MCF 10A (cell line): Measurements from ENCODE around the gene MEPE. TPM values are rescaled to one million over a fixed set of nuclear protein-coding genes. Genes with fewer than 3 reads are reported as not detected.

Experiments
- BruUV-seq: library from RNA; stranded (reverse); fragments of 400-500 nt; replicated peaks from 2 replicates; lab custom pipeline; 2021; lab: Mats Ljungman, UMichigan
- CTCF ChIA-PET: fragments of 300-600 bp; sonication (Branson Sonifier 250); formaldehyde crosslinking; extraction: SDS; loops from one replicate; lab custom pipeline; 2021; ENCODE audit warnings: antibody characterized with exemption, inconsistent platforms; lab: Yijun Ruan, JAX
- POLR2A ChIA-PET: fragments of 300-600, 350-650 bp; sonication (Branson Sonifier 250); formaldehyde crosslinking; extraction: SDS; loops from one replicate; lab custom pipeline; 2020; ENCODE audit warnings: antibody characterized with exemption, inconsistent platforms; lab: Yijun Ruan, JAX
- DNase-seq: peaks from one replicate; pipeline ENCODE4 v3.0.0-alpha.2; 2018; ENCODE audit not compliant: unreplicated experiment
- H3K27ac Mint-ChIP-seq: one replicate; pipeline ENCODE4 v1.8.0; 2022; ENCODE audit warnings: mild to moderate bottlenecking, low read depth, mixed read lengths; ENCODE audit not compliant: unreplicated experiment
- H3K27me3 Mint-ChIP-seq: one replicate; pipeline ENCODE4 v1.8.0; 2022; ENCODE audit warnings: mixed read lengths; ENCODE audit not compliant: insufficient read depth, unreplicated experiment
- H3K36me3 Mint-ChIP-seq: one replicate; pipeline ENCODE4 v1.8.0; 2022; ENCODE audit warnings: mild to moderate bottlenecking, moderate library complexity, mixed read lengths; ENCODE audit not compliant: insufficient read depth, unreplicated experiment
- H3K4me1 Mint-ChIP-seq: one replicate; pipeline ENCODE4 v1.8.0; 2022; ENCODE audit warnings: mixed read lengths; ENCODE audit not compliant: insufficient read depth, unreplicated experiment
- H3K4me3 Mint-ChIP-seq: one replicate; pipeline ENCODE4 v1.8.0; 2022; ENCODE audit warnings: mild to moderate bottlenecking, moderate library complexity, mixed read lengths; ENCODE audit not compliant: unreplicated experiment
- H3K9me3 Mint-ChIP-seq: one replicate; pipeline ENCODE4 v1.8.0; 2022; ENCODE audit warnings: mixed read lengths; ENCODE audit not compliant: unreplicated experiment
- CTCF ChIP-seq: fragments of 200-600 bp; IDR thresholded peaks from one replicate; pipeline ENCODE4 v1.8.0; 2022; ENCODE audit warnings: antibody characterized with exemption, mild to moderate bottlenecking; ENCODE audit not compliant: unreplicated experiment
- intact Hi-C: fragments of 100-400 bp; cut with micrococcal nuclease; formaldehyde crosslinking; loops from 2 replicates; pipeline ENCODE4 v1.14.1; 2022
- total RNA-seq: library from RNA; stranded (reverse); gene quantifications from 2 replicates; pipeline ENCODE4 v1.2.3, GENCODE V29; 2022

Gene MEPE
- total RNA-seq, 1 experiment from 2014 or later = not detected

GRCh38 chr4:87863486-87863885, 30.7 kb downstream of the MEPE start:
- peaks cover 8% of the 10 kb centered on the region for H3K27me3 Mint-ChIP-seq
- intact Hi-C loops = no loop called here
- peaks cover 5% of the 10 kb centered on the region for H3K9me3 Mint-ChIP-seq
- no peak for TF ChIP-seq CTCF
- ChIA-PET POLR2A (interaction anchor here (1.2 kb wide), 1 partner anchor 25 kb away, joined by 3 read pairs; no protein-coding TSS in a partner anchor), CTCF (interaction anchor here (0.6 to 7.0 kb wide), 5 partner anchors 15 to 540 kb away, joined by 3 to 46 read pairs (median 3); no protein-coding TSS in a partner anchor)
- peaks cover 7% of the 10 kb centered on the region for H3K4me1 Mint-ChIP-seq
- DNase-seq = no peak
- H3K4me3 Mint-ChIP-seq = no peak overlapping the region
- no TSS peak for BruUV-seq
- no peak overlapping the region for H3K27ac Mint-ChIP-seq
- peaks cover 5% of the 10 kb centered on the region for H3K36me3 Mint-ChIP-seq

- peaks cover 7% of the 10 kb centered on the region for H3K4me1 Mint-ChIP-seq
- ChIA-PET POLR2A (interaction anchor here (1.1 kb wide), 1 partner anchor 8 kb away, joined by 4 read pairs; no protein-coding TSS in a partner anchor), CTCF (interaction anchor here (0.7 kb wide), 1 partner anchor 109 kb away, joined by 3 read pairs; no protein-coding TSS in a partner anchor)
- no peak overlapping the region for H3K4me3 Mint-ChIP-seq
- intact Hi-C loops = no loop called here
- no peaks in the 10 kb centered on the region for H3K9me3 Mint-ChIP-seq
- no peak overlapping the region for H3K27ac Mint-ChIP-seq
- H3K36me3 Mint-ChIP-seq = peaks cover 5% of the 10 kb centered on the region
- no peak for DNase-seq
- peaks cover under 1% of the 10 kb centered on the region for H3K27me3 Mint-ChIP-seq
- BruUV-seq = no TSS peak
- no peak for TF ChIP-seq CTCF
Measured at GRCh38 chr4:87864321-87864720, 31.6 kb downstream of the MEPE start.

DNA sequence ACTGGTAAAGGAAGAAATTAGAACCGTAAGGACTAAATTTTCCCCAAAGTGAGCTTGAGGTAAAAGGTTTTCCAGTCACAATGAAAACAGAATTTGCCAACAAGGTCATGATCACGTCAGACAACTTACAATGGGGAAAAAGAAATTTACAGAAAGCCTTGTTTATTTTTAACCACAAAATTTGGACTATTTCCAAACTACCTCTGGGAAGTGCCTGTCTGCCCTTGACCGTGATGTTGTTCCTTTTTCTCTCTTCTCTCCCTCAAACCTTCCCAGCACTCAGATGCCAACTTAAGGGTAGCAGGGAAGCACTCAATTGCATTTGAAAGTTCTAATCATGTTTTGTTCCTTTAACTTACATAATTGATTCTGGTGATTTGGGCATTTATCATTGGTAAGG, 32.5 kb downstream of the MEPE start:
- BruUV-seq = no TSS peak
- ChIA-PET CTCF (interaction anchor here (0.7 to 1.9 kb wide), 2 partner anchors 16 to 429 kb away, joined by 4 to 10 read pairs; no protein-coding TSS in a partner anchor), POLR2A (interaction anchor here (1.1 kb wide), 1 partner anchor 9 kb away, joined by 4 read pairs; no protein-coding TSS in a partner anchor)
- Mint-ChIP-seq H3K4me3 (no peak overlapping the region), H3K4me1 (peaks cover 7% of the 10 kb centered on the region), H3K27me3 (no peaks in the 10 kb centered on the region), H3K27ac (no peak overlapping the region), H3K36me3 (peaks cover 5% of the 10 kb centered on the region), H3K9me3 (no peaks in the 10 kb centered on the region)
- DNase-seq = peak; percentile 8
- no peak for TF ChIP-seq CTCF
- intact Hi-C loops = no loop called here

- Mint-ChIP-seq H3K4me1 (peaks cover 7% of the 10 kb centered on the region), H3K36me3 (peaks cover 5% of the 10 kb centered on the region), H3K27ac (no peak overlapping the region), H3K9me3 (no peaks in the 10 kb centered on the region), H3K4me3 (no peak overlapping the region), H3K27me3 (no peaks in the 10 kb centered on the region)
- TF ChIP-seq CTCF = no peak
- no peak for DNase-seq
- BruUV-seq = no TSS peak
- ChIA-PET CTCF (interaction anchor here (0.7 to 1.9 kb wide), 3 partner anchors 17 to 428 kb away, joined by 4 to 10 read pairs (median 6); no protein-coding TSS in a partner anchor), POLR2A (no interaction called here)
- intact Hi-C loops = no loop called here
Measured at GRCh38 chr4:87865960-87866598, 33.3 kb downstream of the MEPE start.
